GM11168 (cell line): Measurements from ENCODE around the gene ATP5F1A.

Experiments used
- in situ Hi-C: fragments of 300-500 bp; cut with MboI; formaldehyde crosslinking; loops from one replicate; pipeline ENCODE4 v1.12.0; 2022; ENCODE audit warnings: low sequenced_read_pairs; ENCODE audit not compliant: unreplicated experiment

Gene ATP5F1A

GRCh38 chr18:46079336-46079735 is 18.8 kb downstream of the ATP5F1A start:
- in situ Hi-C loops: loop anchor here (10.0 kb wide), 2 partner anchors 165 to 415 kb away; no protein-coding TSS in a partner anchor

DNA sequence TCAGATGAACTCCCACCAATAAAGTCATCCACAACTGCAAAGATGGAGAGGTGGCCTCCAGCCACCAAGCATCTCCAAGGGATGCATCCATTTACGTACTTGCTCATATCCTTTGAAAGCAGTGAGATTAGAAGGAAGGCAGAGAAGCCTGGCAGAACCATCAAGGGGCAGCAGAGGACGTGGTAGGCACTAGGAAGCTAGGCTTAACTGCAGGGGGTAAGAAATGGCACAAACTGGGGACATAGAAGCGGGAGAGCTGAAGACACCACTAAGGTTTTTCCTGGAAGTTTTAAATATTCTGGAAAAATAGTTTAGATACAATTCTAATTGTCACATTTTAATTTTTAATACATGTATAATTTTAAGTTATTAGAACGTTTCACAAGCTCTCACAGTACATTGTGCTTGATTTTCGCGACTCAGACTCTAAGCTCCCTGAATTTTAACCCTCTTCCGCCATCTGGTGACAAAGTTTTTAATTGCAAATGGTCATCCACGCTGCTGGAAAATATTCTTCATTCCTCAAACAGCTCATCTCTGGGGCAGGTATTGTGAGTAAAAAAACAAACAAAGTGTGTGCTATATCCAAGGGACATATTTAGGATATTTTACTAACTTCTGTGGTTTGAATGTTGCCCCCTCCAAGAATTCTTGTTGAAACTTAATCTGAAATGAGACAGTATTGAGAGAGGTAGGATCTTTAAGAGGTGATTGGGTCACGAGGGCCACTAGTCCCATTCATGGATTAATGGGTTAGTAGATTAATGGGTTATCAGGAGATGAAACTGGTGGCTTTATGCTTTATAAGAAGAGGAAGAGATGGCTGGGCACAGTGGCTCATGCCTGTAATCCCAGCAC is 24.4 kb downstream of the ATP5F1A start:
- in situ Hi-C loops: loop anchor here (5.0 to 10.0 kb wide), 3 partner anchors 41 to 409 kb away; no protein-coding TSS in a partner anchor

DNA sequence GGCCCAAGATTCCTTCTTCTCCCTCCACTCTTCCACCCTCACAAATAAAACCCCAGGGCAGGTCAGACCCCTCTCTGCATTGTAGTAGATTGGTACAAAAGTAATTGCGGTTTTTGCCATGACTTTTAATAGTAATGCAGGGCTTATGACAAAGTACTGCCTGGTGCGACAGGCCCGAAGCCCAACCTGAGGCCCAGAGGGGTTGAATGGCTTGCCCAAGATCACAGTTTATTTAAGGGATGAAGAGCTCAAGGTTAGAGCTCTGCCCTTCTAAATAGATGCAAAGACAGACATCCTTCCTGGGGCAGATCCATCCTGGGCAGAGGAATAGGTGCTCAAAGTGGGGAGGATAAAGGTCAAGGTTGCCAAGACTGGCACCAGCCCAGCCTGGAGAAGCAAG is 25.1 kb downstream of the ATP5F1A start:
- in situ Hi-C loops: loop anchor here (5.0 to 10.0 kb wide), 3 partner anchors 41 to 408 kb away; no protein-coding TSS in a partner anchor

GRCh38 chr18:46072376-46072867 is 25.7 kb downstream of the ATP5F1A start:
- in situ Hi-C loops: loop anchor here (5.0 to 10.0 kb wide), 3 partner anchors 40 to 408 kb away; no protein-coding TSS in a partner anchor

GRCh38 chr18:46071653-46072375 is 26.3 kb downstream of the ATP5F1A start, which contains the start of gene PSTPIP2:
TSS of gene PSTPIP2 (minus strand) at chr18:46072260. CDS start at chr18:46072188, 72 bp downstream.
- in situ Hi-C loops: loop anchor here (5.0 to 10.0 kb wide), 3 partner anchors 40 to 407 kb away; no protein-coding TSS in a partner anchor

DNA sequence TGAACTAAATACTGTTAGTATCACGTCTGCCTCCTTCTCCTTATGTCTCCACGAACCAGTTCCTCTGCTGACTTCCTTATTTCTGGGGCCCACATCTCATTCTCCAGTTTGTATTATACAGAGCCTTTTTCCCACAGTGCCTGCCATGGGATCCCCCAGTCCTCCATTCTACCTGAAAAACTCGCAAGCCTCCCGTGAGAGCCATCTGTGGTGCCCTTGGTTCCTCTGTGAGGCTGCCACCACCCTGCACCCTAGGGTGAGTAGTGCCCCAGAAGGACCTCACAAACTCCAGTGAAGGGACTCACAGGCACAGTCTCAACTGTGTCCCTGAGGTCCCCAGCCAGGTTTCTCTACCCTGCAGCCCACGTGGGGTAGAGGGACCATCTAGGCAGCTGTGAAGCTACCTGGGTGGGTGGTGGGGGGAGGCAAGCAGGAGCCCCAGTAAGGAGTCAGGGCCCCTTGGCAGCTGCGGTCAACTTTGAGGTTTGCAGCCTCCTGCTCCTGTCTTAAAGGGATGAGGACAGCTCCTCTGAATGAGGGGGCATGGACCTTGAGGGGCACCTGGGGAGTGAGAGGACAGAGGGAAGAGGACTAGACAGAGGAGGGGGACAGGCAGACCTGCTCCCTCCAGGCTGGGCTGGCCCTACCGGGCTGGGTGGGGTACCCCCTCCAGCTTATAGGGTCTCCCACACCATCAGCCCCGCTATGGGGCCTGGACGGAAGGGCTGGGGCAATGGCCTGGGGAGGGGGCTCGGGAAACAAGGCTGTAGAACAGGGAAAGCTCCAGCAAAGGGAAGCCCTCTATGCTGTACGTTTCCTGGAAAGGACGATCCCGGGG is 27.1 kb downstream of the ATP5F1A start:
- in situ Hi-C loops: loop anchor here (5.0 to 10.0 kb wide), 3 partner anchors 39 to 406 kb away; no protein-coding TSS in a partner anchor

- in situ Hi-C loops: loop anchor here (5.0 to 10.0 kb wide), 3 partner anchors 38 to 405 kb away; no protein-coding TSS in a partner anchor
These were observed 27.9 kb downstream of the ATP5F1A start for GRCh38 chr18:46070232-46070631.

- in situ Hi-C loops: no loop called here
These were observed 28.6 kb downstream of the ATP5F1A start for GRCh38 chr18:46069524-46069923.

DNA sequence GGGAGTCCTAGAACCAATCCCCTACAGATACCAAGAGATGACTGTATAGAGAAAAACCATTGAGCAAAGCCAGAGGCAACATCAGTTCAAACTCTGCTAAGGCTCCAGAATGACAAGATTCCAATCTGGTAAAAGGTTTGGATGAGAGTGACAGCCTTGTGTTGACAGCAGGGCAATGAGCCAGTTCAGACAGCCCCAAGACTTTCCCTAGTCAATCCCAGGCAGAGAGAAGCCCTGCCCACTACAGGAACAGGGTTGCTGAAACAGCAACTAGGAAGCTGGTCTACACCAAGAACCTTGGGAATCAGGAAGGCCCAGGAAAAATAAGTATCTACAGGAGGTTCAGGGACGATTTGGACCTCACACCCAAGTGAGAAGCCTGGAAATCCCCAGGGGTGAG is 29.3 kb downstream of the ATP5F1A start:
- in situ Hi-C loops: no loop called here

- in situ Hi-C loops: no loop called here
These were observed 30.6 kb downstream of the ATP5F1A start for GRCh38 chr18:46067438-46068007.

GRCh38 chr18:46062781-46063180 is 35.3 kb downstream of the ATP5F1A start:
- in situ Hi-C loops: no loop called here

- in situ Hi-C loops: no loop called here
These were observed 36.3 kb downstream of the ATP5F1A start for GRCh38 chr18:46061796-46062195.

DNA sequence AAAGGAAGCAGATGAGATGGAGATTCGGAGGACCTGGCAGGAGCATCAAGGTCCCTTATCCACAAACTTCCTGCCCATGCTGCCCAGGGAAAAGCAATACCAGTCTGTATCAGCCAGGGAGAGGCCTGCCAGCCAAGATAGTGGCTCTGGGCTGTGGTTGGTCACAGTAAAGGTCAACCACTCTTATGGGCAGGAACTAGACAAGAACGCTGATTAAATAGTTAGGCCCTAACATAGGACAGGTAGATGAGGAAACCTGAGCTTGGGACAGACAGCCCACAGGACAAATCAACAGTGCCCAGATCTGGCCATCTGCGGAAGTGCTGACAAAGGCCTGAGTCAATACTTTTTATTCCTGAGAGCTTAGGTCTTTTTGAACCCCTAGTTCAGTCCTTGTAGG is 36.7 kb downstream of the ATP5F1A start:
- in situ Hi-C loops: no loop called here

- in situ Hi-C loops: no loop called here
These were observed 37.7 kb downstream of the ATP5F1A start for GRCh38 chr18:46060359-46060841.

DNA sequence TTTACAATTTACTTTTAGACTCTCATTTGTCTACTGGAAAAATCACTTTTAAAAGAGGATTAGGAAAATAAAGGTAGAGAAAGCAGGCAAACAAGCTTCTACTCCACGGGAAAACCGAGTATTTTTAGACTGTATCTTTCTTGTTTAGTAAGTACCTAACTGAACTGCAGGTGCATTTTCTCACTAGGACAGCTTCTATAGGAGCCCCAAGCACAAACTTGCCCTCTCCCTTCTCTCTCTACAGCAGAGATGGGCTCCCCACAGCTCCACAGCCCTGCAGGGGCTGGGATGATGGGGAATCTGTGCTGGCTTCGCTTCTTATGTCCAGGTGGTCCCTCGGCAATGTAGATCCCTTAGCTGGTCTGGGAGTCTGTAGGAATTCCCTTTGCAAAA is 42.3 kb downstream of the ATP5F1A start:
- in situ Hi-C loops: no loop called here

GRCh38 chr18:46054956-46055837 is 42.9 kb downstream of the ATP5F1A start:
- in situ Hi-C loops: no loop called here

- in situ Hi-C loops: no loop called here
These were observed 44.6 kb downstream of the ATP5F1A start for GRCh38 chr18:46053368-46054095.
